ENCODE measurements around the gene CTTNBP2.

DNA sequence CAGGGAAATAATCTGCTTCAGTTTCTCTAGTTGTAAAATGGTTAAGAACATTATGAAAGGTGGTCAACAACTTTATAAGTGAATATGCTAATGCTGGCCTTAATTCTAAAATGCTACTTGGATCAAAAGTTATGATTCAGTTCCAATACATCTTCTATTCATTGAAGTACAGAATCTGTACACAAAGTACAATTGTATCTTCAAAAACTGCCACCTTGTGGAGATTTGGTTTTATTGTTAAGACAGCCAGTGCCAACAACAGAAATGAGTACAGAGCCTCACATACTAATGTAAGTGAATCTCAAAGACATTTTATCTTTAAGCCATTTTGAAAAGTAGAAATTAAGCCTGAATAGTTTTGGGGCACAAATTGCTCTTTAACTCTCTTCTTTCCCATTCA lies 199.4 kb downstream of the CTTNBP2 start:
- TF ChIP-seq, protein P1, sequence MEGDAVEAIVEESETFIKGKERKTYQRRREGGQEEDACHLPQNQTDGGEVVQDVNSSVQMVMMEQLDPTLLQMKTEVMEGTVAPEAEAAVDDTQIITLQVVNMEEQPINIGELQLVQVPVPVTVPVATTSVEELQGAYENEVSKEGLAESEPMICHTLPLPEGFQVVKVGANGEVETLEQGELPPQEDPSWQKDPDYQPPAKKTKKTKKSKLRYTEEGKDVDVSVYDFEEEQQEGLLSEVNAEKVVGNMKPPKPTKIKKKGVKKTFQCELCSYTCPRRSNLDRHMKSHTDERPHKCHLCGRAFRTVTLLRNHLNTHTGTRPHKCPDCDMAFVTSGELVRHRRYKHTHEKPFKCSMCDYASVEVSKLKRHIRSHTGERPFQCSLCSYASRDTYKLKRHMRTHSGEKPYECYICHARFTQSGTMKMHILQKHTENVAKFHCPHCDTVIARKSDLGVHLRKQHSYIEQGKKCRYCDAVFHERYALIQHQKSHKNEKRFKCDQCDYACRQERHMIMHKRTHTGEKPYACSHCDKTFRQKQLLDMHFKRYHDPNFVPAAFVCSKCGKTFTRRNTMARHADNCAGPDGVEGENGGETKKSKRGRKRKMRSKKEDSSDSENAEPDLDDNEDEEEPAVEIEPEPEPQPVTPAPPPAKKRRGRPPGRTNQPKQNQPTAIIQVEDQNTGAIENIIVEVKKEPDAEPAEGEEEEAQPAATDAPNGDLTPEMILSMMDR (IDR thresholded peaks at IDR 0.05; ENCODE audit: insufficient read depth, low read length), result no peak
- TF ChIP-seq POLR2AphosphoS5 (IDR thresholded peaks at IDR 0.05; ENCODE audit: low read depth), result no peak
